GM12801 (cell line): Measurements from ENCODE around the gene SEC62.

Experiments used
- TF ChIP-seq, protein P1 (sequence below): IDR thresholded peaks from one replicate; pipeline ENCODE4 v1.5.1; 2011; ENCODE audit warnings: control low read depth; ENCODE audit not compliant: insufficient read length; ENCODE audit errors: extremely low read depth

The SEC62 gene

DNA sequence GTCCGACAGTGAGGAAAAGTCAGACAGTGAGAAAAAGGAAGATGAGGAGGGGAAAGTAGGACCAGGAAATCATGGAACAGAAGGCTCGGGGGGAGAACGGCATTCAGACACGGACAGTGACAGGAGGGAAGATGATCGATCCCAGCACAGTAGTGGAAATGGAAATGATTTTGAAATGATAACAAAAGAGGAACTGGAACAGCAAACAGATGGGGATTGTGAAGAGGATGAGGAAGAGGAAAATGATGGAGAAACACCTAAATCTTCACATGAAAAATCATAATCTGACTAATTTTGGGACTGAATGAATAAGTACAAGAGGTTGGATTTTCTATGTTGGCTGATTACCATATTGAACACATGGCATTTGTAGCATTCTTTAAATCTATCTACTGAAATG is 26.2 kb downstream of the SEC62 start:
- TF ChIP-seq, protein P1, sequence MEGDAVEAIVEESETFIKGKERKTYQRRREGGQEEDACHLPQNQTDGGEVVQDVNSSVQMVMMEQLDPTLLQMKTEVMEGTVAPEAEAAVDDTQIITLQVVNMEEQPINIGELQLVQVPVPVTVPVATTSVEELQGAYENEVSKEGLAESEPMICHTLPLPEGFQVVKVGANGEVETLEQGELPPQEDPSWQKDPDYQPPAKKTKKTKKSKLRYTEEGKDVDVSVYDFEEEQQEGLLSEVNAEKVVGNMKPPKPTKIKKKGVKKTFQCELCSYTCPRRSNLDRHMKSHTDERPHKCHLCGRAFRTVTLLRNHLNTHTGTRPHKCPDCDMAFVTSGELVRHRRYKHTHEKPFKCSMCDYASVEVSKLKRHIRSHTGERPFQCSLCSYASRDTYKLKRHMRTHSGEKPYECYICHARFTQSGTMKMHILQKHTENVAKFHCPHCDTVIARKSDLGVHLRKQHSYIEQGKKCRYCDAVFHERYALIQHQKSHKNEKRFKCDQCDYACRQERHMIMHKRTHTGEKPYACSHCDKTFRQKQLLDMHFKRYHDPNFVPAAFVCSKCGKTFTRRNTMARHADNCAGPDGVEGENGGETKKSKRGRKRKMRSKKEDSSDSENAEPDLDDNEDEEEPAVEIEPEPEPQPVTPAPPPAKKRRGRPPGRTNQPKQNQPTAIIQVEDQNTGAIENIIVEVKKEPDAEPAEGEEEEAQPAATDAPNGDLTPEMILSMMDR: no peak

DNA sequence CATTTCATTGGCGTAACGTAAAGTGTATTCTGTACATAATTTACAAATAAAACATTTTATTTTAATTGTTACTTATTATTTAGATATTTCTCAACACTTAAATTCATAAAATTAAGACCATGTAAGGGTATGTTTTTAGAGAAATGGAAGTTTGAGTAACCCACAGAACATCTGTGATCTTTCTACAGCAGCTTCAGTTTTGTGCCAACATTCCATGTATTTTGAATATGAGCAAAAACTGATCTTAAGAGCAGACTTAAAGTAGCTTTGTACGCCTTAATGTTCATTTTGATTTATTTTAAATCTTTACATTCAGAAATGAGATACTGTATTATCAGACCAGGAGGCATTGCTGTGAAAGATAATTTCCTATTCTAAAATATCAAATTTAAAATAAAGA is 27.2 kb downstream of the SEC62 start:
- TF ChIP-seq, protein P1: no peak

DNA sequence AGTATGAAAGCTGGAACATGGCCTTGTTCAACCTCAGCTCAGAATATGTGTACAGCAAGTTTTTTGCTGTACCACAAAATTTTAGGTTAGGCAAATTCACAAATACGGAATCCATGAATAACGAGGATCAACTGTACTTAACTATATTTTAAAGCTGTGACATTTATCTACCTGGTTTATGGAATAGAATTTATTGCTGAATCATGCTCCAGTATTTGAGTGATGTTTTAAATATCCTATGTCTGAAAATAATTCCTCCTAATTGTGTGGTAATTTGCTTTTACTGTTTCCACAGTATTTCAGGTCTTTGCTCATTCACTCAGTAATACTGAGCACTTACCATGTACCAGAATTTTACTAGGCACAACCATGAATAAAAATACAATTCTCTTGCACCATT is 29.5 kb downstream of the SEC62 start:
- TF ChIP-seq, protein P1: no peak

DNA sequence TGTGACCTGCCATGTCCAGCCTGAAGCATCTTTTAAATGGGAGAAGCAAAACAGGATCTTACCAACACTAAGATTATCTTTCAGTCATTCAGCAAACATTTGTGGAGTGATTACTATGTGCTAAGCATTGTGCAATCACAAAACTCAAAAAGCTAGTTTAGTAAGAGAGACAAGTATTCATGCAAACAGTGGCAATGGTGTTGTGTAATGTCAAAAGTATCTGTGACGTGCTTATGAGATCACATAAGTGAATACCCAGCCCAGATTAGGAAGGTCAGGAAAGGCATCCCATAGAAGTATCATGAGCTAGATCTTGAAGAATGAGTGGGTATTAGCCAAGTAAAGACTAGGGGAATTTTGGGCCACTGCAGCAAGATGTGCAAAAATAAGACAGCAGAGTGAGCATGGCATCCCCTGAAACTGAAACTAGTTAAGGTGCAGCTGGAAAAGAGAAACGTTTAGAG is 32.1 kb downstream of the SEC62 start:
- TF ChIP-seq, protein P1: no peak

DNA sequence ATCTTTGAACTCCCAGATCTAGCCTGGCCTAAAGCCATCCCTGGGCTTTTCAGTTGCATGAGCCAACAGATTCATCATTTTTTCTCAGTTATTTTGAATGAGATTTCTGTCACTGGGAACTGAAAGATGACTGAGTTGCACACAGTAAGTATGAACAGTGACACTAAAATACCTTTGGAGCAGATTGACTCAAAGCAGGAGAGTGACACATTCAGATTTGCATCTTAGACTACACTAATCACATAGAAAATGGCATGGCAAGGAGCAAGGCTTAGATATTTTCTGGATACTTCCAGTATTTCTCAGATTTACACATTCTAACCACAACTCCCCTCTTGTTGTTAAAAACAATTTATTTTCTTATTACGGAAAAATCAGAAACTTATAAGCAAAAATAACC is 32.8 kb downstream of the SEC62 start:
- TF ChIP-seq, protein P1: no peak

DNA sequence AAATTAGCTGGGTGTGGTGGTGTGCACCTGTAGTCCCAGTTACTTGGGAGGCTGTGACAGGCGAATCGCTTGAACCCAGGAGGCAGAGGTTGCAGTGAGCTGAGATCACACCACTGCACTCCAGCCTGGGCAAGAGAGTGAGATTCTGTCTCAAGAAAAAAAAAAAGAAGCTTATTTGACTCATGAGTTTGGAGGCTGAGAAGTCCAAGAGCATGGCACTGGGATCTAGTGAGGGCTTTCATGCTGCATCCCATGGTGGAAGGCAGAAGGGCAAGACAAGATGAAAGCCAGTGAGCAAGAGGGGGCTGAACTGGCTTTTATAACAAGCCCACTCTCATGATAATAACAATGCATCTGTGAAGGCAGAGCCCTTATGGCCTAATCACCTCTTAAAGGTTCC is 33.4 kb downstream of the SEC62 start:
- TF ChIP-seq, protein P1: no peak

DNA sequence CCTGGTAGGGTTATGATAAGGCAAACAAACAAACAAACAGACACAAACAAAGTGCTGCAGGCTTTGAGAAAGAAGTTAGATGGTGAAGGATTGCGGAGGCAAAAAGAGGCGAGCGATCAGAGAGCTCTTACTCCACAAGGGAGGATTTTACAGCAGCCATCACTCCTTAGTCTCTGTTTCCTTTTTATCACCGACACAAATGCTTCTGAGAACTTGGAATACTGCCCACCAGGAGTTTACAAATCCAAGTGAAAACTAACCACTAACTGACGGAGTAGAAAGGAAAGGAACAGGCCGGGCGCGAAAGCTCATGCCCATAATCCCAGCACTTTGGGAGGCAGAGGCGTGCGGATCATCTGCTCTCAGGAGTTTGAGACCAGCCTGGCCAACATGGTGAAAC is 35.6 kb downstream of the SEC62 start:
- TF ChIP-seq, protein P1: no peak

DNA sequence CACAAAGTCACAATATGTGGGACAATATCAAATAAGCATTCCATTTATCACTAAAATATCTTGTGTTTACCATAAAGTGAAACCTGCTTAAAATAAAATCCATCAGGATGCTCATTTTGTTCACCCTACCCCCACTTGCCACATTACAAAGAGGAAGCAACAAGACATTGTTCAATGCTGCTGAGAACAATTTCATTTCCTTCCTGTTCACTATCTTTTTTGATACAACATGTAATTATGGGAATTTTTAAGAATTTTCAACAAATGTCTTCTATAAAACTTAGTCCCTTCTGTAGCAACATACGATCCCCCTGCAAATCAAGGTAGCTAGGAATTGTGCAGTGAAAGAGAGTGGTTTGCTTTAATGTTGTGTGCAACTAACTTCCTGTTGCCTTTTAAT is 36.3 kb downstream of the SEC62 start:
- TF ChIP-seq, protein P1: no peak
